ENCODE results near the gene ZNRF3. TPM values are rescaled to one million over a fixed set of nuclear protein-coding genes. Genes with fewer than 3 reads are reported as not detected.

ZNRF3 gene
- total RNA-seq, 1 donor = 6.9 TPM

DNA sequence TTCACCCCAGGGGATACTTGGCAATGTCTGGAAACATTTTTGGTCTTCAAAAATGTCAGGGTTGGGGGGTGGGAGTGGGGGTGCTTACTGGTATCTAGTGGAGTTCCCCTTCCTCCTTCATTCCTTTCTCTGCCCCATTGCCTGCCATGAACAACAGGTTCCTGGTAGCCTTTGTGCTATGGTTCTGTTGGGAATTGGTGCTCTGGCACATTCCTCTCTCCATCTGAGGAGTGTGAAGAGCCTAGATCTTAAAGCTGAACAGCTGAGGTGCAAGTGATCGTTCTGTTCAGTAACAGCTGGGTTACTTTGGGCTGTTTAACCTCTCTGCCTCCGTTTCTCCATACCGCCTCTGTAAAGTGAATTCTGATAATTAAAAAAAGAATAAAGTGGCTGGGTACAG lies 114.0 kb downstream of the ZNRF3 start:
- TF ChIP-seq, protein P1, sequence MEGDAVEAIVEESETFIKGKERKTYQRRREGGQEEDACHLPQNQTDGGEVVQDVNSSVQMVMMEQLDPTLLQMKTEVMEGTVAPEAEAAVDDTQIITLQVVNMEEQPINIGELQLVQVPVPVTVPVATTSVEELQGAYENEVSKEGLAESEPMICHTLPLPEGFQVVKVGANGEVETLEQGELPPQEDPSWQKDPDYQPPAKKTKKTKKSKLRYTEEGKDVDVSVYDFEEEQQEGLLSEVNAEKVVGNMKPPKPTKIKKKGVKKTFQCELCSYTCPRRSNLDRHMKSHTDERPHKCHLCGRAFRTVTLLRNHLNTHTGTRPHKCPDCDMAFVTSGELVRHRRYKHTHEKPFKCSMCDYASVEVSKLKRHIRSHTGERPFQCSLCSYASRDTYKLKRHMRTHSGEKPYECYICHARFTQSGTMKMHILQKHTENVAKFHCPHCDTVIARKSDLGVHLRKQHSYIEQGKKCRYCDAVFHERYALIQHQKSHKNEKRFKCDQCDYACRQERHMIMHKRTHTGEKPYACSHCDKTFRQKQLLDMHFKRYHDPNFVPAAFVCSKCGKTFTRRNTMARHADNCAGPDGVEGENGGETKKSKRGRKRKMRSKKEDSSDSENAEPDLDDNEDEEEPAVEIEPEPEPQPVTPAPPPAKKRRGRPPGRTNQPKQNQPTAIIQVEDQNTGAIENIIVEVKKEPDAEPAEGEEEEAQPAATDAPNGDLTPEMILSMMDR (IDR thresholded peaks at IDR 0.05; ENCODE audit: extremely low read depth, low read depth, low read length) = no peak
- no peak overlapping the region for H3K27ac ChIP-seq (ENCODE audit: low read depth, low read length)
- no peaks in the 10 kb centered on the region for H3K36me3 ChIP-seq (ENCODE audit: insufficient read depth, low read length)

GRCh38 chr22:28998681-28999080 lies 115.3 kb downstream of the ZNRF3 start:
- Histone ChIP-seq H3K4me2 (ENCODE audit: insufficient read depth, low read length) (no peak overlapping the region), H3K9me3 (ENCODE audit: low read depth, low read length) (no peaks in the 10 kb centered on the region), H3K27me3 (ENCODE audit: insufficient read depth, low read length) (no peaks in the 10 kb centered on the region), H3K4me1 (ENCODE audit: insufficient read depth, low read length) (peaks cover 10% of the 10 kb centered on the region), H3K36me3 (ENCODE audit: insufficient read depth, low read length) (no peaks in the 10 kb centered on the region), H4K20me1 (ENCODE audit: insufficient read depth, low read length) (no peaks in the 10 kb centered on the region), H3K79me2 (ENCODE audit: insufficient read depth, low read length) (no peaks in the 10 kb centered on the region), H3K27ac (ENCODE audit: low read depth, low read length) (no peak overlapping the region), H2AFZ (ENCODE audit: low read length) (no peak overlapping the region), H3K4me3 (ENCODE audit: insufficient read depth, low read length) (no peak overlapping the region)
- TF ChIP-seq, protein P1 (IDR thresholded peaks at IDR 0.05; ENCODE audit: extremely low read depth, low read depth, low read length) = no peak
- no peak for DNase-seq (ENCODE audit: insufficient read length, low spot score, missing footprints)

More for the DNA sequence above, 114.0 kb downstream of the ZNRF3 start:
- Histone ChIP-seq H3K79me2 (ENCODE audit: insufficient read depth, low read length) (no peaks in the 10 kb centered on the region), H3K27me3 (ENCODE audit: insufficient read depth, low read length) (no peaks in the 10 kb centered on the region), H3K9me3 (ENCODE audit: low read depth, low read length) (no peaks in the 10 kb centered on the region), H4K20me1 (ENCODE audit: insufficient read depth, low read length) (no peaks in the 10 kb centered on the region), H3K4me1 (ENCODE audit: insufficient read depth, low read length) (peaks cover 10% of the 10 kb centered on the region), H3K4me3 (ENCODE audit: insufficient read depth, low read length) (no peak overlapping the region), H2AFZ (ENCODE audit: low read length) (no peak overlapping the region), H3K4me2 (ENCODE audit: insufficient read depth, low read length) (no peak overlapping the region)
- DNase-seq (ENCODE audit: insufficient read length, low spot score, missing footprints) = no peak

DNA sequence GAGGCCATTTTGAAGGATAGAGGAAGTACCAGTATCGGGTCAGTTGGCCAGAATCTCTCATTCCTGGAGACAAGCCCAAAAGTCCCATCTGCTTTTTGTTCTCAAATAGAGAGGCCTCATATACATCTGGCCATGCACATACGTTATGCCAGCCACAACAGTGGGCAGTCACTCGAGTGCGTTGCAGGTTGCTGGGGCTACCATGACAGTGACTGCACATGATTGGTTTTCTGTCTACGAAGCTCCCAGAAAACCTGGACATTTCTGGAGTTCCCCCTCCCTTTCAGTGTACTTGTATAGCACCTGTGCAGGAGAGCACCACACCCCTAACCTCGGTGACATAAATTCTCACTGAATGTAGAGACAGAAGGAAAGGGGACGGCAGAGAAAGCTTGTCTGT lies 116.1 kb downstream of the ZNRF3 start:
- no peaks in the 10 kb centered on the region for H4K20me1 ChIP-seq (ENCODE audit: insufficient read depth, low read length)
- no peak for DNase-seq (ENCODE audit: insufficient read length, low spot score, missing footprints)
- H3K4me3 ChIP-seq (ENCODE audit: insufficient read depth, low read length) = no peak overlapping the region

GRCh38 chr22:28999919-29000556 lies 116.7 kb downstream of the ZNRF3 start:
- Histone ChIP-seq H3K79me2 (ENCODE audit: insufficient read depth, low read length) (no peaks in the 10 kb centered on the region), H3K4me1 (ENCODE audit: insufficient read depth, low read length) (peaks cover 10% of the 10 kb centered on the region), H3K36me3 (ENCODE audit: insufficient read depth, low read length) (no peaks in the 10 kb centered on the region), H3K9me3 (ENCODE audit: low read depth, low read length) (no peaks in the 10 kb centered on the region), H3K27ac (ENCODE audit: low read depth, low read length) (no peak overlapping the region), H3K4me3 (ENCODE audit: insufficient read depth, low read length) (no peak overlapping the region), H3K27me3 (ENCODE audit: insufficient read depth, low read length) (no peaks in the 10 kb centered on the region), H2AFZ (ENCODE audit: low read length) (no peak overlapping the region), H4K20me1 (ENCODE audit: insufficient read depth, low read length) (no peaks in the 10 kb centered on the region), H3K4me2 (ENCODE audit: insufficient read depth, low read length) (peak overlapping the region; percentile 7)
- DNase-seq (ENCODE audit: insufficient read length, low spot score, missing footprints) = no peak
- TF ChIP-seq, protein P1 (IDR thresholded peaks at IDR 0.05; ENCODE audit: extremely low read depth, low read depth, low read length) = no peak

More for the DNA sequence above, 116.1 kb downstream of the ZNRF3 start:
- Histone ChIP-seq H3K4me1 (ENCODE audit: insufficient read depth, low read length) (peaks cover 10% of the 10 kb centered on the region), H3K27me3 (ENCODE audit: insufficient read depth, low read length) (no peaks in the 10 kb centered on the region), H3K27ac (ENCODE audit: low read depth, low read length) (no peak overlapping the region), H3K36me3 (ENCODE audit: insufficient read depth, low read length) (no peaks in the 10 kb centered on the region), H3K4me2 (ENCODE audit: insufficient read depth, low read length) (peak overlapping the region; percentile 7), H3K9me3 (ENCODE audit: low read depth, low read length) (no peaks in the 10 kb centered on the region), H3K79me2 (ENCODE audit: insufficient read depth, low read length) (no peaks in the 10 kb centered on the region), H2AFZ (ENCODE audit: low read length) (no peak overlapping the region)
- TF ChIP-seq, protein P1 (IDR thresholded peaks at IDR 0.05; ENCODE audit: extremely low read depth, low read depth, low read length) = no peak

Measured in osteoblast (primary cell).